NCI-H1694 treated with DMSO at 0.1 percent for 48 hours (cell line): ENCODE measurements around the gene LTV1.

Experiments used
- DNase-seq: peaks from one replicate; lab custom pipeline; 2025; lab: John Stamatoyannopoulos, UW

LTV1 gene

DNA sequence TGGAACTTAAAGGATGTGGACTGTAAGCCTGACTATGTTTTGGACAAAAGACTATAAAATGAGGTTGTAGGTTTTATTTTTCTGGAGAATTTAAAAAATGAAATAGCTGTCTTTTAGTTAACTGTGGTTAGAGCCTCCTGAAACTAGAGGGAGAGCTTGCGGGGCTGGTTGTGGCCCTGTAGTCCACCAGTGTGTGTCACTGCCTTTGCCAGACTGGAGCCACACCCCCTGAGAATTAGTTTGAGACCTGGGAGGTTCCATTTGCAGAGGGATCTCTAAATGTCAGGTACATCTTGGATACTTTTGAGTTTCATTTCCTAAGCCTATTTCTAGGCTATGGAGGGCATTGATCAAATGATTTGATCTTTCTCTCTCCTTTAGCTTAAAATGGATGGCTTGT lies 42.0 kb downstream of the LTV1 start:
- no peak for DNase-seq

DNA sequence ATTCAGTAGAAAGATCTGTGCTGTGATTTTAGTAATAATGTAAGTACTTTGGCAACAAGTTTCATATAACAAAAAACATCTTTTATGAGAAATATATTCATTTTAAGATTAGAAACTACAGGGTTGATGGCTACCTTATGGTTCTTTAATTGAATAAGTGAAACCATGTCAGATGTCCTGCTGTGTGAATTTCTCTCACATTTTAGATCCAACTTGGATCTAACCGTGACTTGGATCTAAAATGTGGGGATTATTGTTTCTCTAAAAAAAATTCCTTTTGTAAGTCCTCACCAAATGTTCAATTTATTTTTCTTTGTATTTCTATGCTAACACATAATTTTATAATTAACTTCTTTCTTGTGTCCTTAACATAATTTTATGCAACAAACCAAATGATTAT lies 51.5 kb downstream of the LTV1 start:
- no peak for DNase-seq

DNA sequence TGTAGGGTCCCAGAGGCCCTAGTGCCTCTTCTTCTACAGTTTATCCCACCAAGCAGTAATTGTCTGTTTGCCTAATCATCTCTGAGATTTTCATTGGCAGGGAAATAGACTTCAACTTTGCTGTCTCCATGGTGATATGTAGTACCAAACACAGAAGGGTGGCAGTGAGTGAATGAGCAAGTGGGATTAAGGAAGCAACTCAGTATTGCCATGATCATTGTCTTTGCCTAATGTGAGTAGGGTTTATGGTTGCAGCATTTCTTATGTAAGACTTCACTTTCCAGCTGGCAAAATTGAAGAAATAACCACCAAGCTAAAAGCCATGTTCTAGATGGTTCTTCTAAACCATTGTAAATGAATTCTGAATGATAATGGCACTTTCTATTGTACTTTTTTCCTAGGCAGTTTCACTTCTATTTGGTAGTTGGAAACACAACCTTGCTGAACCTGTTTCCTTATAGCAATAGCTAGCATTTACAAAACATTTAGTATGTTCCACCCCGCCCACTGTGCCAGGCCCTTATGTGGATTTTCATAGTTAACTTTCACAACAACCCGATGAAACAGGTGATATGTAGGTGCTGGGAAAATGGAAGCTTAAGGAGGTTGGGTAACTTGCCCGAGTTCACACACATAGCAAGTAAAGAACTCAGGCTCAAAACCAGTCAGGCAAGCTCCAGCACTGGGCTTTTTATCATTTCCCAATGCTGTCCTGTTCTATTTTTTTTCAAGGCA lies 53.2 kb downstream of the LTV1 start:
- DNase-seq: no peak

DNA sequence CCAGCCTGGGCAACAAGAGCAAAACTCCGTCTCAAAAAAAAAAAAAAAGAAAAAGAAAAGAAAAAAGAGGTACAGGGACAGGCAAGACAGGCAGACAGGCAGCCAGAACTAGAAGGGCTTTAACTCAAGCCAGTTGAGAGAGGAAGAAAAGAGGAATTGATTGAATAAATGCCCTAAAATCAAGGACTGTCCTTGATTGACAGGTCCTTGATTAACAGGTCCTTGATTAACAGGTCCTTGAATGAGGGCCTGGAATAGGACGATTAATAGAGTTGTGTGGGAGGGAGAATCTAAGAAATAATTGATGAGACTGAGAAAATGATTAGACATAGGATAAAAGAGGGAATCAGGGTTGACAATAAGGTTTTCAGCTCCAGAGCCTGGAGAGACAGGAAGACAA lies 57.2 kb downstream of the LTV1 start:
- DNase-seq: no peak

DNA sequence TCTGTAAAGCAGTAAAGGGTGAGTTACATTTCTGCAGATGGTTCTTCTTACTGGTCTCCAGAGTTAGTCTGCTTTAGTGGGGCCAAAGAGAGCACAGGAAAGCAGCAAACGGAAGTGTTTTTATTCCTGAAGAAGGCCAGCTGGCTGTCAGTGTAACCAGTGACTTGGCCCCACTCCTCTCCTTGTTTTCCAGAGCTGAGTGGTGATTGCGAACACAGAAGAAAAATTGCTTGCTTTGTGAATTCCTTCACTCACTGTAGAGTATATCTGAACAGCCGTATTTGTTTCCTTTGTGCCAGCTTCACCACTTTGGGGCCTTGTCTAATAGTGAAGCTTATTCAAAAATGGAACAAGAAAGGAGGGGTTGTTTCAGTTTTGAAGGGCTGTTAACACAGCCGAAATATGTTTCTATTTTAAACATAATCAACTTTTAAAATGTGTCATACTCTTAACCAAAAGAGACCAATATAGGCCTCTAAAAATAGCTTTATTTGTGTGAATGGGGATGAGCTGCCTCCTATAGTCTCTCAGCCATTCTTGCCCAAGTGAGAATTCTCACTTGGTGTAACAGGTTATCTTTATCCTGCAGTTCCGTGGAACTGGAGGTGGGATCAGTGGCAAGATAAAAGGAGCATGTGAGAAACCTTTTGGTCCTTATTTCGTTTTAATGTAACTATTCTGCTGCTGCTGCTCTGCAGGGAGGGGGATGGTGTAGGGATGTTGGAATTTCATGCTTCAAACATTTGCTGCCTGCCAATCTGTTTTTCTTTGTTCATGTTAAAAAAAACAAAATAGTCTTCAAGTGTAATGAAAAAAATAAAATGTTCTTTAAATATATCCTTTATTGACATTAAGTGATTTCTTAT lies 59.0 kb downstream of the LTV1 start:
- DNase-seq: no peak

DNA sequence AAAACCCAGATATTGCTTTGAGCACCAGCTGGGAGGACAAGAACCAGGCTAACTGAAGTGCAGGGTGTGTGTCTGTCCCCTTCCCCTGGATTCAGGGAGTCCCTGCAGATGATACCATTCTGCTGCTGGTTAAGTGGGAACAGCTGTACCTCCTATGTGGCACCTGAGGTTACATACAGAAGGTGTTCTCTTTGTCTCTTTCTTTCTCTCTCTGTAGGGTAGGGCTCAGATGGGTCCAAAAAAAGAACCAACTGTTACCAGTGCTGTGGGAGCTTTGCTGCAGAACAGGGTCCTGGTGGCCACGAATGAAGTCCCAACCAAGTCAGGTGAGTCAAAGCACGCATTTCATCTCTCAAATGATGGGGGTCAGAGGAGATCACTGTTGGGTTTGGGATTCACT lies 59.7 kb downstream of the LTV1 start:
- no peak for DNase-seq

DNA sequence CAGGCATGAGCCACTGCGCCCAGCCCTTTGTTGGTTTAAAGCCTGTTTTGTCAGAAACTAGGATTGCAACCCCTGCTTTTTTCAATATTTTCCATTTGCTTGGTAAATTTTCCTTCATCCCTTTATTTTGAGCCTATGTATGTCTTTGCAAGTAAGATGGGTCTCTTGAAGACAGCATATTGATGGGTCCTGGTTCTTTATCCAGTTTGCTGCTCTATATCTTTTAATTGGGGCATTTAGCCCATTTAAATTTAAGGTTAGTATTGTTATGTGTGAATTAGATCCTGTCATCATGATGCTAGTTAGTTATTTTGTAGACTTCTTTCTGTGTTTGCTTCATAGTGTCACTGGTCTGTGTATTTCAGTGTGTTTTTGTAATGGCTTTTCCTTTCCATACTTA lies 67.9 kb downstream of the LTV1 start:
- DNase-seq: no peak

DNA sequence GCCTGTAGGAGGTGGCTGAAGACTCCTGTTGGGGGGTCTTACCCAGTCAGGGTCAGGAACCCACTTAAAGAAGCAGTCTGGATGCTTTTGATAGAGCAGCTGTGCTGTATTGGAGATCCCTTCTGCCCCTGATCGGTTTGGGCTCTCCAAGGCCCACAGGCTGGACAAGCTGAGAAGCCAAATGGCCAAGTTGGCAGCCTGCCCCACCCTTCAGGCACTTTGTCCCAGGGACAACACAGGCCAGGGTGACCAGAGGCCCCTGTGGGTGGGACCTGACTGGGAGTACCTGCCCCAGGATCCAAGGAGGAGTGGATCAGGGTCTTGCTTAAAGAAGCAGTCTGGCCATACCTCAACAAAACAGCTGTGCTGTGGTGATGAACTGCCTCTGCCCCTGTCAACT lies 69.5 kb downstream of the LTV1 start:
- DNase-seq: no peak
